Left cardiac atrium (tissue), 2 donors: ENCODE measurements around the gene EID2. TPM values are rescaled to one million over a fixed set of nuclear protein-coding genes. Genes with fewer than 3 reads are reported as not detected.

Source experiments
- total RNA-seq, 2 donors: library from RNA; stranded (reverse); fragmentation: NEBNext Ultra II Directional; extraction: Animal tissue kit (Norgen Biotek cat#: 25700); gene quantifications; one replicate each; pipeline ENCODE4 v1.2.1, GENCODE V29; 2021
- donor health status: DM: no; HTN: yes; CAD: no; lungs with severe emphysema.
- donor health status: DM: yes; HTN: yes; CAD: no.

The EID2 gene
- total RNA-seq, 2 donors from 2014 or later, result 11.0 to 14.8 TPM

Other genes with a start within 250 kb of the EID2 start
- gene IFNL1, start 243.8 kb downstream of the EID2 start, total RNA-seq, result not detected
- 1 to 10 TPM in 1 of 2 donors, under 1 TPM in 1; 0.55 to 1.4 TPM for gene LRFN1, start 219.3 kb downstream of the EID2 start, total RNA-seq
- 10 to 100 TPM; 29.6 to 43.8 TPM for gene GMFG, start 204.1 kb downstream of the EID2 start, total RNA-seq
- 10 to 100 TPM; 44.5 to 72.2 TPM for gene SAMD4B, start 197.7 kb downstream of the EID2 start, total RNA-seq
- gene PAF1, start 149.1 kb downstream of the EID2 start, total RNA-seq, result 10 to 100 TPM; 34.5 to 38.4 TPM
- 10 to 100 TPM; 21.3 to 25.1 TPM for gene MED29, start 148.8 kb downstream of the EID2 start, total RNA-seq
- 100 to 1,000 TPM in 1 of 2 donors, 10 to 100 TPM in 1; 93.5 to 156 TPM for gene ZFP36, start 133.3 kb downstream of the EID2 start, total RNA-seq
- 10 to 100 TPM; 13.7 to 28.0 TPM for gene PLEKHG2, start 127.5 kb downstream of the EID2 start, total RNA-seq
- gene RPS16, start 104.2 kb downstream of the EID2 start, total RNA-seq, result 1,000 to 10,000 TPM; 1,273 to 1,597 TPM
- 10 to 100 TPM; 61.1 to 70.1 TPM for gene SUPT5H, start 94.6 kb downstream of the EID2 start, total RNA-seq
- gene TIMM50, start 59.3 kb downstream of the EID2 start, total RNA-seq, result 10 to 100 TPM; 60.3 to 71.2 TPM
- gene DLL3, start 41.2 kb downstream of the EID2 start, total RNA-seq, result not detected
- not detected for gene SELENOV, start 25.0 kb downstream of the EID2 start, total RNA-seq
- gene EID2B, start 7.3 kb downstream of the EID2 start, total RNA-seq, result 1 to 10 TPM; 2.3 to 2.4 TPM
- gene LGALS13, start 62.4 kb upstream of the EID2 start, total RNA-seq, result not detected
- gene LGALS16, start 115.8 kb upstream of the EID2 start, total RNA-seq, result not detected
- not detected for gene LGALS14, start 164.3 kb upstream of the EID2 start, total RNA-seq
- not detected for gene CLC, start 197.9 kb upstream of the EID2 start, total RNA-seq
- not detected for gene LEUTX, start 238.7 kb upstream of the EID2 start, total RNA-seq